ENCODE results near the gene DEDD.

Gene DEDD

DNA sequence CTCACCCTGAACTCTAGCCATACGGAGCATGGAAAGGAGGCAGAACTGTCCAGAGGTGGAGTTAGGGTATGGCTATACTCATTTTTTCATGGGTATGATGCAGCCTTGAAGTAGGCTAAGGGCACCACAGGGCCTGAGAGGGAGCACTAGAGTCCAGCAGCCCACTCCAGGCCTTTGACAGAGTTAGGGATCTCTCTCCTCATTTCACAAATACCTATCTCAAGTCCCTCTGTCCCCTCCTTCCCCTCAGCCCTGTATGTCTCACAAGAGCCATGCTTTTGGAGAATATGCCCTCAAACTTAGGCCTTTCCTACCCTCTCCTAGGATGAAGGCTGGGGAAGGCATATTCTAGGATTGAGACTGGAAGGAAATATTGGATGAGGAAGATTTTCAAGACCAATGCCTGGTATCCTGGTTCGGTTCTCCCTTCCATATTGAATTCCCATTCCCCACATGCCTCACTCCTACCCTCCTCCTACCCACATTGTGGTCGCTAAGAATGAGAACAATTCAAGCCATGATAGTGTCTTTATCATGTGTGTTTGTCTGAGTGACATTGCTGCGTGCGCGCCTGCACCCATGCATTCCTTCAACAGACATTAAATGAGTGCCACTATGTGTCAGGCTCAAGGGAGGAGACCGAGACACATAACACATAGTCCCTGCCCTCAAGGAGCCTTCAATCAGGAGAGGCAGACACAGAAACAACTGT is 40.5 kb downstream of the DEDD start:
- DNase-seq: no peak

DNA sequence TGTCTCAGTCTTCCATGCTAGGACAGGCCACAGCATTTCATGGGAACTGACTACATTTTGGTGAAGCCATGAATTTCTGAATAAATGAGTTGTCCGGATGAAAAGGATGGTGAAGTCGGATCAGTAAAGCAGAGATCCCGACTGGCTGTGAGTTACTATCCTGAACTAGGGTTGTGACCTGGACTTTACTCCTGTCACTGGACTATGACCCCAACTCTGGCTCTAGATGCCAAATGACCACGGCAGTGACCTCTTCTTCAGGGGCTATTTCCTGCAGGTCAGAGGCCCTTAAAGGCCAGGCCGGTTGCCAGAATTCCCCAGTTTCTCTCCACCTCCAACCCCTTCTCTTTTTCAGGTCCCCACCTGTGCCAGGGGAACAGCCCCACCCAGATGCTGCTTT is 41.4 kb downstream of the DEDD start:
- no peak for DNase-seq

DNA sequence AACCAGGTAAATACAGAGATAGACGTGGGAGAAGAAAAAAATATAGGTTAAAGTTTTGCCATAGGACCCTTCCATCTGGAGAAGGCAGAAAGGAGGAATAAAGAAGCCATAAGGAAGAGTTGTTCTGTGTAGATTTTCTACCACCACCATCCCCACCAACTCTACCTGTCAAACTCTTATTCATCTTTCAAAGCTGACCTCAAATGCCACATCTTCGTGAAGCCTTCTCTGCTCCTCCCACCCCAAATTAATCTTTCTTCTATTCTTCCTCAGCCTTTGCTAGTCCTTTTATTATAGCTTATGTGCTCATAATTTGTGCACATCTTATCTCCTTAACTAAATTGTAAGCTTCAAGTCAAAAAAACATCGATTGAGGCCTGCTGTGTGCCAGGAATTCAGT is 41.9 kb downstream of the DEDD start:
- no peak for DNase-seq

DNA sequence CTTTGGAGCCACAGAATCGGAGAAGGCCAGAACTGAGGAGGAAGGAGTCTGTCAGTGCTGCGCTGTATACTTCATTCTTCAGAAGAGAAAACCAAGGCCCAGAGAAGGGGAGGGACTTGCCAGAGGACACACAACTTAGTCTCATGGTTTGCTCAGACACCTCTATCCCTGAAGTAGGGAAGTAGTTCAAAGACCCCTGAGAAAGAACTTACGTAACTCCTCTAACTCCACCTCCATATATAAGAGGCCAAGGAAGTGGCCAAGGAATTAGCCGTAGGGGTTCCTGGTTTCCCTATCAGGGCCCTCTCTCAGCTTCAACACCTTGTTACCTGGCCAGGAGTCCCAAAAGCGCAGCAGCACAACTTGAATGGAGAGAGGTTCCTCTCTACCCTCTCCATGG is 42.5 kb downstream of the DEDD start:
- DNase-seq: no peak

DNA sequence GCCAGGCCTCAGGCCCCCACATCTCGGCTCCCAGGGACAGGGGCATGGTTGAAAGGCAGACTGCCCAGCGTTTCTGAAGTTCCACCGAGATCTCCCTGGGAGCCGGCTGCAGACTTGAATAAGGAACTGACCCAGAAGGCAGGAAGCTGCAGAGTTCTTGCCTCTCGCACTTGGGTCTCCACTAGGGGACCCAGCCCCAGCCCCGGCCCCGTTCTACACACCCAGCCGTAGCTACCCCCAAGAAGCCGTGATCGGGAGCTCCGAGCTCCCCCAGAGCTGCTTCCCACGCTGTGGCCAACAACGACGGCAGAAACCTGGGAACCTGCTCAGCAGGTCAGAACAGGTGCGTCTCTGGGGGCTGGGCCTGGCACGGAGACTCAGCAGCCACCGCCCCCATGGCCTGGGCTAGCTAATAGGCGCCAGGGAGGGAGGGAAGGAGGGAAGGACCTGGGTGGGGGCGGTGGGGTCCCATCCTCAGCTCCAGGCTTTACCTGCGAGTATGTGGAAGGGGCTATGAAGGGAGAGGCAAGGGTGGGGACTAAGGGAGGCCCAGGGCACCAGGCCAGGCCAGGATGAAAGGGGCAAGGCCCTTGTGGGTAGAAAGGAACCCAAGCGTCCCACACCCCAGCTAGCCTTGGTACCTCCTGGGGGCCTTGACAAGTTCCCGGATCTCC is 43.1 kb downstream of the DEDD start, which contains the start of gene NECTIN4:
NECTIN4 (minus strand) TSS at position 308 of the 674 bp plus-strand sequence; CDS start at position 46, 262 bp downstream.
- DNase-seq: no peak

DNA sequence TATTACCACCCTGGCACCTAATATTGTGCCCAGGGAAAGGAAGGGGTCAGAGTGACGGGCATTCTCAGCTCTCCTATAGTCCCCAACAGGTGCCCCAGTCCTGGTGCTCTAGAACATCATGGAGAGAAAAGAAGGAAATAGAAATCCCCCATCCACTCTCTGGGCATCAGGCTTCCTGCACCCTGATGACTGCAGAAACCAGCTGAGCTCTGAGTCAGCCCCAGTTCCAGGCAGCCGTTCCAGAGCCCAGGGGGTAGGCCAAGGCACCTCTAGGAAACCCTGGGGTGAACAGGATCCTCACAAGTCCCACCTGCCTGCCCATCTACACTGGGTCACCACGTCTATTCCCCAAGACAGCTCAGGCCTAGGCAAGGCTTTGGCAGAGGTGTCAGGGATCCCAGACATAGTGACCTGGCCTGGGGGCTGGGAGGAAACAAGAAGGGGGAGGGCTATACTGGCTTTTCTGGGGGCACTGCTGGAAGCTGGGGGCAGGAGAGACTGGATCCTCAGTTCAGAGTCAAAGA is 43.8 kb downstream of the DEDD start:
- DNase-seq: no peak

DNA sequence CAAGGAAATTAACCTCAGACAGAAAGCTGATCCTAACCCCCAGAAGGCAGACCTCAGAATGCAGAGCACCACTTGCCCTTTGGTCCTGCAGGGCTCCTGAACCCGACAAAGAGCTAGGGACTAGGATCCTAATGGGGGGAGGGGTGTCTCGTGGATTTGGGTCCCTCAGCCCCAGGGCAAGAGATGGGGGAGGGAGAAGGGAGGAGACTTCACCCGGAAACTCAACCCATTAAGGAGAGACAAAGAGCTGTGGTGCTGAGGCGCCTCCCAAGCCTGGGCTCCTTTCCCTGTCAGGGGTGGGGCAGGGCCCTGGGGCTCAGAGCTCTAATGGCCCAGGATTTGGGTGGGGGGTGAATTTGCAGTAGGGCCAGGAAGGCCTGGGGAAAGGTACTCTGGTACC is 46.0 kb downstream of the DEDD start:
- DNase-seq: no peak

DNA sequence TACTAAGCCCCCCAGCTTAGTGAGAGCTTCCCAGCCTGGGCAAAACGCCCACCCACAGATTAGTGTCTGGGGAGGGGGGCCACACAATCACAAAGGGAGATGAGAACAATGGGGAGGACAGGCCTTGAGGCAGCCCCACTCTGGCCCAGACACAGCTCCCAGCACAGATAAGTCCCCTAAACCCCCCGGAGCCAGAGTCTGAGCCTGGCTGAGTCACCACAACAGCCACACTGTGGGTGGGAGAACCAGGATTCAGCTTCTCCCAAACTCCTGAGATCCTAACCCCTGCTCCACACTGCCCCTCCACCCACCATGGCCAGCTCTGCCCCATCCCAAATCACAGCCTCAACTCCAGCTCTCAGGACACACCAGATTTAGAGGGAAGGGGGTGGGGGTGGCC is 47.3 kb downstream of the DEDD start:
- DNase-seq: peak; percentile 34

DNA sequence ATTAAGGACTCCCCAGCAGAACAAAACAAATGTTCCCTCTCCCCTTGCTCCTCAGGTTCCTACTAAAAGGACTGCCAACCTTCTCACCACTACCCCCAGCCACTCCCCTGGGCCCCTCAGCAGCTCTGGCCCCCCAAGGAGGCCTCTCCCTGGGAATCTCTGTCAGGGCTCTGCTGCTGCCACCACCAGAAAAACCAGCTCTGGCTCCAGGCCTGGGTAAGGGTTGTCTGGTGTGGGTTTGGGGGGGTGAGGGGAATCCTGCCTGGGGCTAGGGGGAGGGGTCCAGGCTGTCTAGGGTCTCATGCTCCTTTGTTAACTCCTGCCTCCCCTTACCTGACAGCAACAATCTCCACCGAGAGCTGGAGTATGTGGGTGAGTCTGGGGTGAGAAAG is 47.9 kb downstream of the DEDD start:
- DNase-seq: no peak

DNA sequence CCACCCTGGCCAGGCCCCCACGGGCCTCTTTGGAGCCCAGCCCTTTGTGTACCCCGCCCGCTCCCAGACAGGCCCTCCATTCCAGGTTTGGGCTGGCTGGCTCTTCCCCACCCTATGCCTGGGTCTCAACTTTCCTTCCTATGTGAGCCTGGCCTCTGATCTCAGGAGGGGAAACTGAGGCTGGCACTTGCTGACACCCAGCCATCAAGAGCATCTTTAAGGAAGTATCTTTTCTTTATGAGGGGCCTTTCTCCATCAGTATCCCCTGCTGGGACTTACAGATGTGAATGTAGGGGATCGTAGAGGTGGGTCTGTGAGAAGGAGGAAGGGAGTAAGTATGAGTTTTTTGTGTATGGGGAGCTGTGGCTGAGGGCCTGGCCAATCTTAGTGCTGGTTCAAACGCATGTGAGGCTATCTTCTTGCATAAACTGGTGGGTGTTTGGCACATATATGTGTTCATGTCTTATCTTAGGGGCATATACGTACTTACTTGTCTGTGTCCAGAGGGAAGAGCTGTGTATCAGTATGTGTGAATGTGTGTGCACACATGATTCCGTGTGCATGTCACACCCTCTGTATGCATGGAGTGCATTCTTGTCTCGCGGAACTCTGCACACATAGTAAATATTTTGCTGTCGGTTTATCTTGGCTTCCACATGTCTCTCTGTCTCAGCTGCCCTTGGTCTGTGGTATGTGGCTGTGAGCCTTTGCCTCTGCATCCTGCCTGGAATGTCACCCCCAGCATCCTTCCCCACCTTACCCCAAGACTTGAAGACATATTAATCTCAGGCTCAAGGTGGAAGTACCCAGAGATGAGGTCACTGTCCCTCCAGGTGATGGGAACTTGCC is 48.5 kb downstream of the DEDD start:
- DNase-seq: no peak

DNA sequence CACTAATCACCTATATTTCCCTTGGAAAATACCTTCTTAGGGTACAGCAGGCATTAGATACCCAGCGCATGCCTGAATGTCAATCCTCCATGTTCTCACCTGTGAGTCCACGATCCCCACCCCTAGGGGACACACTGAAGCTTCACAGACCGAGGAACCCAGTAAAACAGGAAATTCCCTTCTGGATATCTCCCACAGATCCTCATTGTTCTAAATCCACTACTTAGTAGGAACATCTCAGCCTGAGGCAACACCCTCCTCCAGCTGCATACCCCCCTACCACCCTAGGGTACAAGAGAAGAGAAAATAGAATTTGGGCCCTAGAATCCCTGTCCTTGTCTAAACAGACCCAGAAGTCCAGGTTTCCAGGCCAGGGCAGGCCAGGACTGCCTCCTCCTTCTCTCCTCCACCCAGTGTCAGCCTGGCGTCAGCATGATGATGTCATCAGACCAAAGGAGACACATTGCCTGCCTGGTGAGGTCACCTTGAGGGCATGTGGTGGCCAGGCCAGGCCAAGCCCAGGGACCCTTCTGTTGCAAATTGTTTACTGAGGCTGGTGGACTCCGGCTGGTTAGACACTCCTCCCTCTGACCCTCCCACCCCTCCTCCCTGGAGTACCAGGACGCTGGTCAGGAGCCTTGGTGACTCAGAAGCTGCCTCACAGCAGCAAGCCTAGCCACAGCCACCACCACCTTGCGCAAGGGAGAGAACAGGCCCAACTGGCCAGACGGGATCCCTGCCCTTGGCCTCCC is 49.3 kb downstream of the DEDD start:
- DNase-seq: peak; percentile 81

DNA sequence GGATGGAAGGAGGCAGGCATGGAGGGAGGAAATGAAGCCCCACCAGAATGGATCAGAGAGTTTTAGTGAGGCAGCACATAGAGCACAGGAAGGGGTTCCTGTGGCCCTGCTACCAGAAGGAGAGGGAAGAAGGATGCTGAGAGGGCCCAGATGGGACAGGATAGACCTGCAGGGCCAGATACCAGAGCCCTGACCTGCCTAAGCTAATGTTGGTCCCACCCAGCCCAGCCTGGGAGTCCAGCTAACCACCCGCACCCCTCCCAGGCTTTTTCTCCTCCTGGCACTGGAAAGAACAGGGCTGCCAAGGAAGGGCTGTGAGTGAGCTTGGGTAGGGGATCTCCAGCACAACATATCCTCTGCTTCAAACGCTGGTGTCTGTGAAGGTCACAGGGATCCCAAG is 50.0 kb downstream of the DEDD start:
- no peak for DNase-seq

DNA sequence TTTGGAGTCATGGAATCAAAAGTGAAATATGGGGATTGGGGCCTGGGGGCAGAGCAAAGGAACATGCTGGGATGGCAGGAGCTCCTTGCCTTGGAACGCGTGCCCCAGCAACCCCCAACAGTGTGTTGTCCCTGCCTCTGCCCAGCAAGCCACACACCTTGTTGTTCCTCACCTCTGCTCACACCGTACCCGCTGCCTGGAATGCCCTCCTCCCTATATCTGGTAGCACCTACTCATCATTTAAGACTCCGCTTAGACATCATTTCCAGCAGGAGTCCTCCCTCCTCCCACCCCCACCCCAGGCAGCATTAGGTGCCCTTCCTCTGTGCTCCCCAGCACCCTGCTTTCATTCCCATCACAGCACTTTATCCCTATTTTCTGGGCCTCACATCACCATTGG is 50.9 kb downstream of the DEDD start:
- no peak for DNase-seq

DNA sequence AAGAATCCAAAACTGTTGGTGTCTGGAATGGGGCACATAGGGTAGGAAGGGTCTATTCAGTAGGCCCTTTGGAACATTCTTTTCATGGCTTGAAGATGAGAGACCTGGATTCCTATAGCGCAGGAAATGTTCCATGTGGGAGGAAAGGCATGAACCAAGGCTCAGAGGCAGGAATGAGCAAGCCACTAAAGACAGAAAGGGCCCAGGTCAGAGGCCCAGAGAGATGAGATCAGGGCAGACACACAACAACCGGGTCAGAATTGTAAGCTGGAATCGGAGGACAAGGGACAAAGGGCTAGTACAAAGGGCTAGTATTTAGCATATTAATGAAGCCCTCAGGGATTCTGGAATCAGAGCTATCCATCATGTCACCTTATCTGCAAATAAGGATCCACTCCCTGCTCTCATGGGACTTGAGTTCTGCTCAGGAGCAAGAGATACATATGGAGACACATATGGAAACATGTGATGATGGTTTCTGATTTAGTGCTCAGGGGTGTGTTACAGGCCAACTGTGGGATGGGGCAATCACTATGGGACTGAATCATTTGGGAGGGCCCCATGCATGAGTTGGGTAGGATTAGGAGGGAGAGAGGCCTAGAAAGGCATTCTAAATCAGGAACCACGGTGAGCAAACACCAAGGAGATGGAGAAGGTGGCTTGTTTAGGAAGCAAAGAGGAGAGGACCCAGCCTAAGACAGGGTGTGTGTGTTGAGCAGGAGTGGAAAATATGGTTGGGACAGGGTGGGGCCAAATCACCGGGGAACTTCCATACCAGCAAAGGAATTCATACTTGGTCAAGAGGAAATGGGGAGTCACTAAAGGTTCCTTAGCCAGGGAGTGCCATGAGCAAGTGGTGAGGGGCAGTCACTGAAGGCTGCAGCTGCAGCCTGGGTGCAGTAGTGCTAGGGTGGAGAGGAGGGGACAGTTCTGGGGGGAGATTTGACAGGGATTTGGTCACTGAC is 51.7 kb downstream of the DEDD start:
- peak; percentile 40 for DNase-seq

DNA sequence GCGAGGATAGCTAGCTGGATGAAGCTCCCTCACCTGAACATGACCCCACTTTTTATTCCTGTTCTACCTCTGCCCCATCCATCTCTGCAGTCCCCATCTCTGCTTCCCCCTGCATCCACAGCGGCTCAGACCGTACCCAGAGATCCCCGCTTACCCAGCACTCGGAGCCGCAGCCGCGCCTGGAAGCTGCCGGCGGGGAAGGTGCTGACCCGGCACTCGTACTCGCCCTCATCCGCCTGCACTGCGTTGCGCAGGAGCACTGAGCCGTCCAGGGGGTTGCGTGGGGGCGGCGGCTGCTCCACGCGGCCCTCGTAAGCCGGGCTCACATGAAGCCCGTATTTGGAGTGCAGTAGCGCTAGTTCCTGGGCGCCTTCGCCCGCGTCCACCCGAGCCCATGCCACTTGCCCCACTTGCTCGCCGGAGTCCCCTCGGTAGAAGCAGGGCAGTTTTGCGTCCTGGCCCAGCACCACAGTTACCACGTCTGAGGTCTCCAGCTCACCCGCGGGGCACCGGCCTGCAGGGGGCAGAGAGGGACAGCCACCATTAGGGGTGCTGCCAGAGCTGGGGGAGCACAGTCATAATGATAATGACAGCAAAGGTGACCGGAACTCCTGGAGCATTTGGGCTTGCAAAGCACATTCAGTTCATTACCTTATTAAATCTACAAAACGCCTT is 52.9 kb downstream of the DEDD start:
- no peak for DNase-seq

DNA sequence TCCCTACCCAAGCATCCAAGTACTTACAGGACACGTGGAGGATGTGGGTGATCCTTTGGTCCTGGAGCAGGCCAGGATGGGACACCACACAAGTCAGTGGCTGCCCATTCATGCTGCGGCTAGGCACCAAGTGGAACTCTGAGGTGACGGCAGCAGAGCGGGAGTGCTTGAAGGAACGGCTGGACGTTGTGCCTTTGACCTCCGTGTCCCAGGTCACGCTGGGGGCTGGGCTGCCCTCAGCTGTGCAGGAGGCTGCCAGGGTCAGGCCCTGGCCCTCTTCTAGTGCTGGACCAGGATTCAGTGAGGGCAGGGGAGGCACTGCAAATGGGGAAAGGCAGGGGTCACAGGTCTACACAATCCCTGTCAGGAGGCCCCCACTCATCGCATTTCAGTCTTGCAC is 55.0 kb downstream of the DEDD start:
- DNase-seq: no peak

DNA sequence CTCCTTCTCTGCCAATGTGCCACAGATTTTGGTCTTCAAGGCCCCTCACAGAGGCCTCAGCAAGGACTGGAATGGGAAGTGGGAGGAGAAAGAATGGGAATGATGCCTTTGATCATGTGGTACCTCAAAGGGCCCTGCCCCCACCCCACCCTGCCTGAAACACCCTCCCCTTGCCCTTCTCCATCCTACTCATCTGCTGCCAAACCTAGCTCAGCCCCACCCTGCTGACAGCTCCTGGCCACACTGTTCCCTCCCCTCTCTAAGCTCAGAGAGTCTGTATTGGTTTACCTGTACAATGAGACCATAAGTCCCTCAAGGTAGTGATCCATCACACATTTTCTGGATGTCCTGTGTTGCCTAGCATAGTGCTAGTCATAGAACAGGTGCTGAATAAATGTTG is 56.1 kb downstream of the DEDD start:
- DNase-seq: no peak

DNA sequence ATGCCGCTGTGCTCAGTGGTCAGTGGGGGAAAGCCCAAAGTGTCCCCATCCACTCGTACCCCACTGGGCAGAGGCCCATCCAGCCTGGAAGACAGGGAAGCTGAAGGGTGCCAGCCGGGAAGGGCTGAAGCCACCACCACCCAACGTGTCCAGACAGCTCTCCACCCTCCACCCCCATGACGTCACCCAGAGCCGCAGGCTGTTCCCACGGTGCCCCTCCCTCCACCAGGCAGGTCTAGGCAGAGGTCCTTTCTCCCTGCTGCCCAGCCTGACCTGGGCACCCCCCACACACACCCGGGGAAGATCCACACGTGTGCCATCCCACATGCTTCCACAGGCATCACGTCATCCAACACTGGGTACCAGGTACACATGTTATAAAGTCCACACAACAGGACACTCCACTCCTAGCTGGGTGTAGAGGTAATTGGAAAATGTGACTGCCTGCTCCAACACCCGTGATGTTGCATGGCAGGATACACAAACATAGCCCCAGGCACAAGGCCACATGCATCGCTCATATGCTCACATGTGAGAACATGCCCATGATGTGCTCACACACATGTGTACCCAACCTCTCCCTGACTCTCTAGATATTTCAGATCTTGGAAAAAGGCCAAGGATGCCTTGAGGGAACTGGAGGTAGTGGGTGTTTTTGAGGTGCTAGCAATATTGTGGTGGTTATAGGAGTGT is 57.6 kb downstream of the DEDD start:
- no peak for DNase-seq

DNA sequence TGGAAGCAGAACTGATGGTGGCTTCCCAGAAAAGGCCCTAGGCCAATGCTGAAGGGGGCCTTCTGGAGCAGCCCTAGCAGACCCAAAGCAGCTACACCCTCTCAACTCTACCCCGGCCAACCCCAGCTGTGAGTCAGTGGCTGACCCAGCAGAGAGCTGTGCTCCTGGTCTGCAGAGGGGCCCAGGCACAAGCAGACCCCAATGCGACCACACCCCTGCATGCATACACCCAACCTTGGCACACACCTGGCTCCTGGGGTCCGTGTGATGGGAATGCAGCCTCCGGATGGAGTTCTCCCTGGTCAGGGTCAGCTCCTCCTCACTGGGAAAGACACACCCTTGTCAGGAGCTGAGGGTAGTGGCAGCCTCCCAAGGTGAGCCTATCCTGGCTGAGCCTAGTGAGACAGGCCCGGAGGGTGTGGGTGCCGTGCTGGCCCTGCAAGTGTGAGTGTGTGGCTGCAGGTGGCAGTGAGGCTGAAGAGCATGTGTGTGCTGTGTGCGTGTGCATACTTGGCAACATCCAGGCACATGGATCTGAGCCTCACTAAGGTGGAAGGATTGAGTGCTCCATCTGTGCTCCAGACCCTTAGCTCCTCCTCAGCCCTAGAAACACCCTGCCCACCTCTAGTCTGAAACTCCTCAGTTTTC is 58.9 kb downstream of the DEDD start:
- no peak for DNase-seq

Data from fibroblast of skin of back (primary cell).